ENCODE results near the gene PDPR.
"Not testable (repeated sequence)": the region's sequence is repeated elsewhere in the genome, so short reads cannot be mapped to it uniquely, and the experiment has no call there.

The PDPR gene

DNA sequence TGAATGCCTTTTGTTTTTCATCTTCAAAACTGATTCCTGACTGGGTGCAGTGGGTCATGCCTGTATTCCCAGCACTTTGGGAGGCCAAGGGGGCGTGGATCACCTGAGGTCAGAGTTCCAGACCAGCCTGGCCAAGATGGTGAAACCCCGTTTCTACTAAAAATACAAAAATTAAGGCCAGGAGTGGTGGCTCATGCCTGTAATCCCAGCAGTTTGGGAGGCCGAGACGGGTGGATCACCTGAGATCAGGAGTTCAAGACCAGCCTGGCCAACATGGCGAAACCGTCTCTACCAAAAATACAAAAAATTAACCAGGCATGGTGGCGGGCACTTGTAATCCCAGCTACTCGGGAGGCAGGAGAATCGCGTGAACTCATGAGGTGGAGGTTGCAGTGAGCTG is 28.6 kb downstream of the PDPR start:
- H3K36me3 ChIP-seq (ENCODE audit: control insufficient read depth, insufficient read depth, low read length): peaks cover 18% of the 10 kb centered on the region
- H3K9me3 ChIP-seq (ENCODE audit: control insufficient read depth, insufficient read depth, low read length): not testable (repeated sequence)

DNA sequence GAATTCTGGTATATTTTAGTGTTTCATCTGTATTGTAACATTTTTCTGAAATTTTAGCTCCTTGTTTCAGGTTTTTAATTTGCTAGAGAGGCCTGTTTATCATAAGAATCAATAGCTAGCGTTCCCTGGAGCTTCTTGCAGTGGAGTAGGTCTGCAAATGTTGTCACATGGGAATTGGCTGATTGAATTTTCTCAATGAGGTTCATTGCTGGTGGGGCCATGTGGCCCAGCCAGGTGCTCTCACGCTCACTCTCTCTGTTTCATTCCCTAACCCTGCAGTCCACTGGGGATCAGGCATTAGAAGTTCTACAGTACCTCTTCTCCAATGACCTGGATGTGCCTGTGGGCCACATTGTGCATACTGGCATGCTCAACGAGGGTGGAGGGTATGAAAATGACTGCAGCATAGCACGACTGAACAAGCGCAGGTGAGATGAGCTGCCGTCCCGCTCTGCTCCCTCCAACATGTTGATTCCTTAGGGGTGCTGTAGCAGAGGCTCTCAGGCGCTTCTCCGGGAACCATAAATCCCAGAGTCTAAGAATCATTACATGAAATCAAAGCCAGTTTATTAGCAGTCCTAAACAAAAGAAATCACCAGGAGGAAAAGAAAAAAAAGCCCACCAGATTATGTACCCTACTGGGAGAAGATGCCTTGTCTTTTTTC is 29.2 kb downstream of the PDPR start:
- not testable (repeated sequence) for H3K4me3 ChIP-seq (ENCODE audit: low read depth, low read length); H3K4me1 ChIP-seq (ENCODE audit: control insufficient read depth, insufficient read depth, low read length); H3K9me3 ChIP-seq (ENCODE audit: control insufficient read depth, insufficient read depth, low read length); H3K9ac ChIP-seq (ENCODE audit: low read depth, low read length); H3K27me3 ChIP-seq (ENCODE audit: control insufficient read depth, insufficient read depth, low read length)
- H3K36me3 ChIP-seq (ENCODE audit: control insufficient read depth, insufficient read depth, low read length): peaks cover 24% of the 10 kb centered on the region

More for the DNA sequence above, 28.6 kb downstream of the PDPR start:
- not testable (repeated sequence) for H3K9ac ChIP-seq (ENCODE audit: low read depth, low read length); H3K27me3 ChIP-seq (ENCODE audit: control insufficient read depth, insufficient read depth, low read length); H3K4me1 ChIP-seq (ENCODE audit: control insufficient read depth, insufficient read depth, low read length); H3K4me3 ChIP-seq (ENCODE audit: low read depth, low read length)

DNA sequence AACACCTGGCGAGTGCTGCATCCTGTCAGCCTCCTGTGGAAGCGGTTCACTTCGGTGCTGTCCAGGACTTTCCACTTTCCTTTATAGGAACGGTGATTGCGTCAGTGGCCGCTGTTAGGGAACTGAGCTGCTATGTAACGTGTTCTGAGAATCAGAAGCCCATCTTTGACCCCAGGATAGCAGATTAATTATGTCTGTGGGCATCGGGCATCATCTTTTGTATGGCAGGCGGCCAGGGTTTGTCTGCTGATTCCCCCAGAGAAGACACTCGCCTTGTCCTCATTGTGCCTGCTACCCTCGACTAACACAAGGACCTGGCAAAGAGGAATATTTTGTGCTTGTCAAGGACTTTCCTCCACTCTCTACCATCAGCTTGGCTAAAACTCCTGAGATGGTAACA is 33.7 kb downstream of the PDPR start:
- H3K9ac ChIP-seq (ENCODE audit: low read depth, low read length); H3K27me3 ChIP-seq (ENCODE audit: control insufficient read depth, insufficient read depth, low read length); H3K4me1 ChIP-seq (ENCODE audit: control insufficient read depth, insufficient read depth, low read length); H3K9me3 ChIP-seq (ENCODE audit: control insufficient read depth, insufficient read depth, low read length); H3K4me3 ChIP-seq (ENCODE audit: low read depth, low read length): not testable (repeated sequence)
- H3K36me3 ChIP-seq (ENCODE audit: control insufficient read depth, insufficient read depth, low read length): peaks cover 45% of the 10 kb centered on the region

DNA sequence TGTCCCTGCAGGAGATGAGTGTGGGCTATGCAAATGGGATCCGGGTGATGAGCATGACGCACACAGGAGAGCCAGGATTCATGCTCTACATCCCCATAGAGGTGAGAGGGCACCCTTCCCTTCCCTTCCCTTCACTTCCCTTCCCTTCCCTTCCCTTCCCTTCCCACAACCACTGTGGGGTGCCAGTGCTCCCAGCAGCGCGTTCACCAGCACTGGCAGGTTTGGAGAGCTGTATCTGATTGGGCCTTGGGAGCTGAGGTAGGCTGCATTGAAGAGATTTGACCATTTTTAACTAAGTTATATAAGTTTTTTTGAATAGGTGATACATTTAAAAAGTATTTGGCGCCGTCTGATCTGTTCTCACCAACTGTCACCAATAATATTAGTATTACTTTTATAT is 34.3 kb downstream of the PDPR start:
- not testable (repeated sequence) for H3K4me3 ChIP-seq (ENCODE audit: low read depth, low read length); H3K9ac ChIP-seq (ENCODE audit: low read depth, low read length); H3K27me3 ChIP-seq (ENCODE audit: control insufficient read depth, insufficient read depth, low read length); H3K9me3 ChIP-seq (ENCODE audit: control insufficient read depth, insufficient read depth, low read length); H3K4me1 ChIP-seq (ENCODE audit: control insufficient read depth, insufficient read depth, low read length)
- peaks cover 45% of the 10 kb centered on the region for H3K36me3 ChIP-seq (ENCODE audit: control insufficient read depth, insufficient read depth, low read length)

DNA sequence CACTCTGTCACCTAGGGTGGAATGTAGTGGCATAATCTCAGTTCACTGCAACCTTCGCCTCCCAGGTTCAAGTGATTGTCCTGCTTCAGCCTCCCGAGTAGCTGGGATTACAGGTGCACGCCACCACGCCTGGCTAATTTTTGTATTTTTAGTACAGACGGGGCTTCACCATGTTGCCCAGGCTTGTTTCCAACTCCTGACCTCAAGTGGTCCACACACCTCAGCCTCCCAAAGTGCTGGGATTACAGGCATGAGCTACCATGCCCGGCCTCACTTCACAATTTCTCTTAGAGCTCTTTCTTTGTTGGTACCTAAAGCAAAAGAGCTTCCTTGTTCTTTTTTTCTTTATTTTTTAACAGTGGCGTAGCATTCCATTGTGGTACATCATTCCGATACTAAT is 35.2 kb downstream of the PDPR start:
- not testable (repeated sequence) for H3K4me1 ChIP-seq (ENCODE audit: control insufficient read depth, insufficient read depth, low read length); H3K4me3 ChIP-seq (ENCODE audit: low read depth, low read length); H3K9me3 ChIP-seq (ENCODE audit: control insufficient read depth, insufficient read depth, low read length); H3K27me3 ChIP-seq (ENCODE audit: control insufficient read depth, insufficient read depth, low read length); H3K9ac ChIP-seq (ENCODE audit: low read depth, low read length)
- peaks cover 43% of the 10 kb centered on the region for H3K36me3 ChIP-seq (ENCODE audit: control insufficient read depth, insufficient read depth, low read length)

DNA sequence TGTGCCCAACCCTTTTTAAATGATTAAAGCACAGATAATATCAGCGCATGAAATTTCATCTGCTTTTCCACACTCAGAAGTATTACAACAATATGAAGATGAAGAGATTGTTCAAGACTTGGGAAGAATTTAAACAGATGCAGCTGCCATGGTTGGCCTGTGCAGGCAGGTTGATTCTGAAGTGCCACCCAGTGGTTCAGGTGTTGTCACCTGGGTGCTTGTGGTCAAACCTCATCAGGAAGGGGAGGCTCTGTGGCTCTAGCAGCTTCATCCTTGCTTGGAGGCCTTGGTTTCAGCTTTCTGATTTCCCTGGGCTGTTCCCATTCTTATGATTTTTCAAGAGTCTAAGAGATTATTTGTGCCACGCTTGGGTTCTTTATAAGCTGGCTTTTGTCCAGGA is 37.3 kb downstream of the PDPR start:
- no peaks in the 10 kb centered on the region for H3K4me1 ChIP-seq (ENCODE audit: control insufficient read depth, insufficient read depth, low read length)
- no peaks in the 10 kb centered on the region for H3K9me3 ChIP-seq (ENCODE audit: control insufficient read depth, insufficient read depth, low read length)
- no peaks in the 10 kb centered on the region for H3K27me3 ChIP-seq (ENCODE audit: control insufficient read depth, insufficient read depth, low read length)
- peaks cover 54% of the 10 kb centered on the region for H3K36me3 ChIP-seq (ENCODE audit: control insufficient read depth, insufficient read depth, low read length)
- H3K9ac ChIP-seq (ENCODE audit: low read depth, low read length): no peak overlapping the region
- no peak overlapping the region for H3K4me3 ChIP-seq (ENCODE audit: low read depth, low read length)

DNA sequence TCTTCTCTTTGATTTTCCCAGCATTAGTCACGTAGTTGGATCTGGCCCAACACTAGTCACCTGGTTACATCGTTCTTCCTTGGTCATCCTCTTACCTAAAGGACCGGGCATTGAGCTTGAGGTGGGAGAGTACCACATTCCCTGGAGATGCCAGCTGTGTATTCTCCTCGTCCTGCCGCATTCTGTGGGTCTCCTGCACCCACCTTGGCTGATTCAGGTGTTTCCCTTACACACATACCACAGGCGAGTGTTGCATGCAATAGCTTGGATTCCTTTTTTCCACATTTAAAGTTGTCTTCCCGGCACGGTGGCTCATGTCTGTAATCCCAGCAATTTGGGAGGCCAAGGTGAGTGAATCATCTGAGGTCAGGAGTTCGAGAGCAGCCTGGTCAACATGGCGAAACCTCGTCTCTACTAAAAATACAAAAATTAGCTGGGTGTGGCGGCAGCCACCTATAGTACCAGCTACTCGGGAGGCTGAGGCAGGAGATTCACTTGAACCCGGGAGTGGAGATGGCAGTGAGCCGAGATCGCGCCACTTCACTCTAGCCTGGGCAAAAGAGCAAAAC is 37.9 kb downstream of the PDPR start:
- Histone ChIP-seq H3K4me1 (ENCODE audit: control insufficient read depth, insufficient read depth, low read length) (no peaks in the 10 kb centered on the region), H3K9ac (ENCODE audit: low read depth, low read length) (no peak overlapping the region), H3K36me3 (ENCODE audit: control insufficient read depth, insufficient read depth, low read length) (peaks cover 61% of the 10 kb centered on the region), H3K4me3 (ENCODE audit: low read depth, low read length) (no peak overlapping the region), H3K9me3 (ENCODE audit: control insufficient read depth, insufficient read depth, low read length) (no peaks in the 10 kb centered on the region), H3K27me3 (ENCODE audit: control insufficient read depth, insufficient read depth, low read length) (no peaks in the 10 kb centered on the region)

DNA sequence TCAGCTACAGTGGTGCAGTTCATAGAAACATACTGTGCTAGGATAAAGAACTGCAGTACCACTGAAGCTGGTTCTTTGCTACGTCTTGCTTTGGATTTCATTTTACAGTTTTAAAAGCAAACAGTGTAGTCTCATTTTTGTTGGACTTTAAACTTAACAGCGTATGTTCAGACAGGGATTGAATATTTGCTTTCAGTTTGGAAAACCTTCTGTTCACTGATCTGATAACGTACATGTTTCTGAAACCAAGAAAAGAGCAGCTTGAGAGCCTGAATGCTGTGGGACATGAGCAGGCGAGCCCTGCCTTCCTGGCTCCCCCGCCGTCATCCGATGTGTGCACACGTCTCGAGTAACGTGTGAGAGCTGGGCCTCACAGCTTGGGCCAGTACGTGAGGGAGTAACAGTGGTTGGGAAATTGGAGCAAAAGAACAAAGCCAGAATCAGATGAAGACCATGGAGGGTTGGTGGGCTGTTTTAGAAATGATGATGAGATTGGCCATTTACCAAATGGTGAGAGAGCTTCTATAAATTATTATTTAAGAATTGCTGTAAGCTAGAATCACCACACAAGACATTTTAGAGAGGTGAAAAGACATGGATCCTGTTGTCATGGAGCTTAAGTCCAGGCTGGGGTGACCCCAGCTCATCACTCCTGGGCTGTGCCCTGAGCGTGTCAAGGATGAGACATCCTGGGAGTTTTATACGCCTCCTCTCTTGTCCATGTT is 38.6 kb downstream of the PDPR start:
- H3K36me3 ChIP-seq (ENCODE audit: control insufficient read depth, insufficient read depth, low read length): peaks cover 68% of the 10 kb centered on the region
- H3K9ac ChIP-seq (ENCODE audit: low read depth, low read length): no peak overlapping the region
- no peaks in the 10 kb centered on the region for H3K27me3 ChIP-seq (ENCODE audit: control insufficient read depth, insufficient read depth, low read length)
- H3K4me3 ChIP-seq (ENCODE audit: low read depth, low read length): no peak overlapping the region
- H3K4me1 ChIP-seq (ENCODE audit: control insufficient read depth, insufficient read depth, low read length): no peaks in the 10 kb centered on the region
- H3K9me3 ChIP-seq (ENCODE audit: control insufficient read depth, insufficient read depth, low read length): no peaks in the 10 kb centered on the region

DNA sequence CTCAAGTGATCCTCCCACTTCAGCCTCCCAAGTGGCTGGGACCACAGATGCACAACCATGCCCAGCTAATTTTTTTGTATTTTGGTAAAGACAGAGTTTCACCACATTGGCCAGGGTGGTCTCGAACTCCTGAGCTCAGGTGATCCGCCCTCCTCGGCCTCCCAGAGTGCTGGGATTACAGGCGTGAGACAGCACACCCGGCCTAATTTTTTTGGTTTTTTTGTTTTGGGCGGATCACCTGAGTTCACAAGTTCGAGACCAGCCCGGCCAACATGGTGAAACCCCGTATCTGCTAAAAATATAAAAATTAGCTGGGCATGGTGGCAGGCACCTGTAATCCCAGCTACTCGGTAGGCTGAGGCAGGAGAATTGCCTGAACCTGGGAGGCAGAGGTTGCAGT is 40.6 kb downstream of the PDPR start:
- not testable (repeated sequence) for H3K27me3 ChIP-seq (ENCODE audit: control insufficient read depth, insufficient read depth, low read length); H3K4me1 ChIP-seq (ENCODE audit: control insufficient read depth, insufficient read depth, low read length); H3K9me3 ChIP-seq (ENCODE audit: control insufficient read depth, insufficient read depth, low read length); H3K9ac ChIP-seq (ENCODE audit: low read depth, low read length); H3K4me3 ChIP-seq (ENCODE audit: low read depth, low read length)
- peaks cover 80% of the 10 kb centered on the region for H3K36me3 ChIP-seq (ENCODE audit: control insufficient read depth, insufficient read depth, low read length)

DNA sequence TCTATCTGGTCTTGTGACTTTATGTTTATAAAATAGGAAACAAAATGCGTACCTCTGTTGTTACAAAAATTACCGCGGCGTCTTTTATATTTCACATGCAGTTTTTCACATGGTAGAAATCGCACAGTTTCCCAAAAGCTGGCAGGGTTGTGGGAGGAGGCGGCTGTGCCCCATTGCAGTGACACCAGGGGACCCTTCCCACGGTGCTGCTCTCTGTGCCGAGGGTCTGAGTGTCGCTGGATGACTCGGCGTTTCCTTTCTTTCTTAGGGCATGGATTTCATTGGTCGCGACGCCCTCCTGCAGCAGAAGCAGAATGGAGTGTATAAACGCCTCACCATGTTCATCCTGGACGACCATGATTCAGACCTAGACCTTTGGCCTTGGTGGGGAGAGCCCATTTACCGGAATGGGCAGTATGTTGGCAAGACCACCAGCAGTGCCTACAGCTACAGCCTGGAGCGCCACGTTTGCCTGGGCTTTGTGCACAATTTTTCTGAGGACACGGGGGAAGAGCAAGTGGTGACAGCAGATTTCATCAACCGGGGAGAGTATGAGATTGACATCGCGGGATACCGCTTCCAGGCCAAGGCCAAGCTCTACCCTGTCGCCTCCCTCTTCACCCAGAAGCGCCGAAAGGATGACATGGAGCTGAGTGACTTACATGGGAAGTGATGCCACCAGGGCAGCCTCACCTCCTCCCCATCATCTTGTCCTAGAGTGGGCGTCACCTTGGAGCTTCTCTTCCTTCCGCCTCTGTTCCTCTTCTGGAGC is 42.3 kb downstream of the PDPR start:
- Histone ChIP-seq H3K36me3 (ENCODE audit: control insufficient read depth, insufficient read depth, low read length) (peaks cover 80% of the 10 kb centered on the region), H3K9ac (ENCODE audit: low read depth, low read length) (no peak overlapping the region)

DNA sequence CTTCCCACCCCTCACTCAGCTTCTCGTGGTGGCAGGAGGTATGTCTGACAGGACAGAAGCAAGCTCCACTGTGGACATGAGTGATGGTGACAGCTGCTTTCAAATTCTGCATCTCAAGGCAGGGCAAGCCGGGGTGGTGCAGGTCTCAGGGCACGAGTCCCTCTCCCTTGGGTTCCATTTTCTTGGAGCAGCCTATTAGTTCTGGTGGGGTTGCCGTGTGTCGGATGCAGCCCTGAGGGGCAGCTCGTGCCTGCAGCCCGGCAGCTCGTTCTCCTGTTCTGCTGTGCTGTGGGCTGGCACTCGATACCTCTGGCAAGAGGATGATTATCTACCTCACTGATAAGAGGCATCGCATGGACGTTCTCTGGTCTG is 43.0 kb downstream of the PDPR start:
- Histone ChIP-seq H3K27me3 (ENCODE audit: control insufficient read depth, insufficient read depth, low read length) (no peaks in the 10 kb centered on the region), H3K9ac (ENCODE audit: low read depth, low read length) (no peak overlapping the region), H3K36me3 (ENCODE audit: control insufficient read depth, insufficient read depth, low read length) (peaks cover 73% of the 10 kb centered on the region), H3K4me3 (ENCODE audit: low read depth, low read length) (no peak overlapping the region), H3K4me1 (ENCODE audit: control insufficient read depth, insufficient read depth, low read length) (no peaks in the 10 kb centered on the region), H3K9me3 (ENCODE audit: control insufficient read depth, insufficient read depth, low read length) (no peaks in the 10 kb centered on the region)

More for the DNA sequence above, 42.3 kb downstream of the PDPR start:
- H3K9me3 ChIP-seq (ENCODE audit: control insufficient read depth, insufficient read depth, low read length): no peaks in the 10 kb centered on the region
- no peaks in the 10 kb centered on the region for H3K27me3 ChIP-seq (ENCODE audit: control insufficient read depth, insufficient read depth, low read length)
- H3K4me1 ChIP-seq (ENCODE audit: control insufficient read depth, insufficient read depth, low read length): no peaks in the 10 kb centered on the region
- no peak overlapping the region for H3K4me3 ChIP-seq (ENCODE audit: low read depth, low read length)

Data from iPS-15b (cell line).